GM19193 (cell line): ENCODE data around the gene TAOK3.

ENCODE experiments used
- POLR2A ChIP-seq: IDR thresholded peaks from 4 replicates; pipeline ENCODE4 v1.6.1; 2011; ENCODE audit not compliant: insufficient read depth, insufficient read length; ENCODE audit errors: extremely low read depth

The TAOK3 gene

DNA sequence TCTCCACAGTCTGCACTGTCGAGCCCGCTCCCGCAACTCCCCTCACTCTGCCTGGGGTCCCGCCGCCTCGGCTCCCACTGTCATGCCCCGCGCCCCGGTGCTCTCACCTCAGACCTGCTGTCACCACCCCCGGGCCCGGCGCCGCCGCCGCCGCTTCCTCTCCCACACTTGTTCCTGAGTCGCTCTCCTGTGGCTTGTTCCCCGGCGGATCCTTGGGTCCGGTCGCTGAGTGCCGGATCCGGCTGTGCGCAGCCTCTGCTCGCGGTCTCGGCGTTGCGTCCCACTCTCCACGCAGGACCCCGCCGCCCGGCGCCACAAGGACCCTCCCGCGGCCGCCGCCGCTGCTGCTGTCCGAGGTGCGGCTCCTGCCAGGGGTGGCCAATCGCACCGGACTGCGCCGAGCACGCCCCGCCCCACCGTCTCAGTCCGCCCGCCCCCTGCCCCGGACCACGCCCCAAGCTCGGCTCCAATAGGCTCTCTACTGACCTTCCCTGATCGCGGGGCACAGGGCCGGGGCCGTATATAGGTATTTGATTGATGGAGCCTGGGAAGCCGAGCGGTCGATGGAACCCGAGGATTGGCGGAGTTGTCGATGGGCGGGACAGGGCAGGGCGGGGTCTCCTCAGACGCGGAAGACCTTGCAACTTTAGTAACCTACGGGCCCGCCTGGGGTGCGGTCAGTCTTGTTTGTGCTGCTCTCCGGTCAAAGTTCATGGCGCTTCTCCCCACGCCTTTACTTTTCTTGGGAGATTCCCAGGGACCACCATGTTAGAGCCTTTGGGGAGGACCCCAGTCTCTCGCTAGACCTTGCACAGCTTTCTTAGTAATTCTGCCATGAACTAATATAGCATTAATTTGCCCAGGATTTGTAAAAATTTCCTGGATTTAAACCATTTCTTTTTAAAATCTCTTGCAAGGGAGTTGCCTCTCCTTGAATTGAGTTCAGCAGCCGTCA lies at the start of gene TAOK3:
TAOK3 (minus strand) TSS at position 367 of the 955 bp plus-strand sequence. CDS start 117,340 bp downstream, outside the sequence.
- peak; percentile 99 for TF ChIP-seq POLR2A

DNA sequence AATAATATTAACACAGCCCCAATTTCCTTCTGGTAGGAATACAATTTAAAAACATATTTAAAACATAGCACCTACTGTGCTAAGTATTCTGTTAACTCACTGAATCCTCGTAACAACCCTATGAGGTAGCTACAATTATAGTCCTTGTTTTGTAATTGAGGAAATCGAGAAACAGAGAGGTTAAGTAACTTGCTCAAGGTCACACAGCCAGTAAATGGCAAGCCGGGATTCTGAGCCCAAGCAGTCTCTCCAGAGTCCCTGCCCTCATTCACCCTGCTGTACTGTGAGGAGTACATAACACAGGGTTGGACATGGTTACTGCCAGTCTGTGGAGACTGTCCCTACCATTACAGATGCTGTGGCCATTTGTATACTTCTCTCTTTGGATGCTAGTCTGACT lies 48.0 kb upstream of the TAOK3 start:
- TF ChIP-seq POLR2A = no peak

DNA sequence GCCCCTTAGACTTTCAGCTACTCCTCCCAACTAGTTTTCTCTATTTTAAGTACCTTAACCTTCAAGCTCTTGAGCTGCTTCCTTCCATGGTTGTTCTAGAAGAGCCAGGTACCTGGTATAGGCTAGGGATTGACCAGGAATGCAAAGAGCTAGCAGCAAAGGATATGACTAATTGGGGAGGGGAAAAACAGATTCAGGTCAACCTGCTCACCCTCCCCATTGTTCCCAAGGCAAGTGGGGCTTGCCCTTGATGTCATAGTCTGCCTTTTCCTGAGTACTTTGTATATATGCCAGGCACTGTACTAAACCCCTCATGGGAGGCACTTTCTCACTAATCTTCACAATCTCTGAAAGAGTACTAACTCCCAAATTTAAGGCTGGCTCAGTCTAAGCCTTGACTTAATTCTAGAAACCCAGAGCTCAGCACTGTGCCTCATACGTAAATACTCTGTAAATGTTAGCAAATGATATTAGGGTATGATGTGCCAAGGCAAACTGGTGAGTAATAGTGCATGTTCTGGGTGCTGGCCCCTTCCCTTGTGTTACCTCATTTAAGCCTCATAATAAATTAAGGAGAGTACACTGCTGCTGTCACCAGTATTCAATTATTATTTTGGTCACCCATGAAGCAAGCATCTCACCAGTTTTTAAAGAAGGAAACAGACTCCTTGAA lies 45.8 kb upstream of the TAOK3 start:
- no peak for TF ChIP-seq POLR2A

DNA sequence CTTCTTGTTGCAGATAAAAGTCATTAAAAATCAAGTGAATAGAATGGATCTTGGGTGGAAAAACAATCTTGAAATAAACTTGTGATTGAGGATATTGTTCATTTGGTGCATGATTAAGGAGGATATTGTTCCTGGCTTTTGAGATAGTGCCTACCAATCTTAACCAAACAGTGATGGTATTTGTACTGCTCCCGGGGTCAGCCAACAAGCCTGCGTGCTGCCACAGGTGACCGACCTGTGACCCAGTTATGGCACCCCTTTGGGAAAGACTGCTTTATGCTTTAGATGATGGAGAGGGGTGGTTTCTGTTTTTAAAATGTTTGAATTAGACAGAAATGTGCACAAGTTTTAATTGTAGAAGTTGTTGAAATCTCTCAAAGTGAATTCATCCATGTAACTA lies 45.2 kb upstream of the TAOK3 start:
- no peak for TF ChIP-seq POLR2A

DNA sequence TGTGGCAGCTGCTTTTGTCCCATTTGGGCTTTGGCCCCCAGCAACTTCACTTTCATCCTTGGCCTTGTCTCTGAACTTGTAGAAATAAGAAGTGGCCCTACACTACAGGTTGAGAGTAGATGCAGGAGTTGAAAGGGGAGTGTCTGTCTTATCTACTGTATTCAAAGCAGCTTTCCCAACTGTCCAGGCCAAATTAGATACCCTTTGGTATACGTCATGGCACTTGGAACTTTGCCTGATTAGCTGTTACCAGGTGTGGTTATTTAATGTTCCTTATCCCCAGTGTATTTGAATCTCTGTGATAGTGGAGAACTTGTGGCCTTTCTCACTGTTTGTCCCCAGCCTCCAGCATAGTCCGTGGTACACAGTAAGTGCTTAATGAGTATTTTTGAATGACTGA lies 37.1 kb upstream of the TAOK3 start:
- TF ChIP-seq POLR2A = no peak

DNA sequence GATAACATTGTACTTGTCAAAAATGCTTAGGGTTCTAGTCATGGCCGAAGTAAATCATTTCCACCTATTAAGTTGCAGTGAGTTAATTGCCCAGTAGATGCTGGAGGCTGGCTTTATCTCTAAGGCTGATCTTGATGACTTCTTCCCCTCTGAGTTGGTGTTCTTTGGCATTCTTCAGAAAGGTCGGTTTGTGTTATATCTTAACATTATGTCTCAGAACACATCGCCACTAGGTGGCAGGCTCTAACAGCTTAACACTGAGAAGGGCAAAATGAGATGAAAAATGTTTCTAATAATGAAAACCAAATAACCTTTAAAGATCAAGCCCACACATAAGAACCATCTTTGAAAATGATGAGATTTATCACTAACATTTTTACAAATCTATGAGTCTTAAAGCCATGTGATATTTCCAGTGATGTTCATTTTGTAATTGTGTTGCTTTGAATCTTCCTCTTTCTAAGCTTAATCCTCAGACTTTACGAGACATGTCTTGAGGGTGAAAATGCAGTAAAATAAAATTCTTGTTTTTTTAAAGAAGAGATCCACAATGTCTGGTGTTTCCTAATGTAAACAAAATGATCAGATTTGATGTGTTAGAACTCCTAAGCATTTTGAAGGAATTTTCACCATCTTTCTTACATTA lies 32.3 kb upstream of the TAOK3 start:
- no peak for TF ChIP-seq POLR2A

DNA sequence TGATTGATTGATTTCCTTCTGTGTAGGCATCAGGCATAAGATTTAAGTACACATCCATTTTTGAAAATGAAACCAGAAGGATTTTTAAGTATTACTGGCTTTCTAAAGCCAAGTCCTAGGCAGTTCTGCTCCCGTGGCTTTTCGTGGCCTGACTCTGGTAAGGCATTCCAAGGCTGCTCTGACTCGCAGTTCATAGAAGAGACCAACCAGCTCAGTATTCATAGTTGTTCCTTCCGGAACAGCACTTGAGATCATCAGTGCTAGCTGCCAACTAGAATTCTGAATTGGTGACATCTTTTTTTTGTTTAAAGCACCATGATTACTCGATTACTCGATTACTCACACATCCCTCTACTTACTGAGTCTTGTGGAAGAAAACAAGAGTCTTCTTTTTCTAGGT lies 29.5 kb upstream of the TAOK3 start:
- no peak for TF ChIP-seq POLR2A

DNA sequence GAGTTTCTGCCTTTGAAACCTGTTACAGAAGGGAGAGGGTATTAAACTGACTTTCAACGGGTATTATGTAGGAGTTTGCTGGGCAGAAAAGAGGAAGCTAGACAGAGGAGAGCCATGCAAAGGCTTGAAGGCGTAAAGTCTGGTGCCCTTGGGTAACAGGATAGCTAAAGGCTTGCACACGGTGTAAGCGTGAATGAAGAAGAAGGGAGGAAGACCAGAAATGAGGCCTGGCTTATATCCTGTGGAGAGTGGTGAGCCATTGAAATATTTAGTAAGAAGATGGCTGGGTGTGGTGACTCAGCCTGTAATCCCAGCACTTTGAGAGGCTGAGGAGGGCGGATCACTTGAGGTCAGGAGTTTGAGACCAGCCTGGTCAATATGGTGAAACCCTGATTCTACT lies 26.2 kb upstream of the TAOK3 start:
- no peak for TF ChIP-seq POLR2A

DNA sequence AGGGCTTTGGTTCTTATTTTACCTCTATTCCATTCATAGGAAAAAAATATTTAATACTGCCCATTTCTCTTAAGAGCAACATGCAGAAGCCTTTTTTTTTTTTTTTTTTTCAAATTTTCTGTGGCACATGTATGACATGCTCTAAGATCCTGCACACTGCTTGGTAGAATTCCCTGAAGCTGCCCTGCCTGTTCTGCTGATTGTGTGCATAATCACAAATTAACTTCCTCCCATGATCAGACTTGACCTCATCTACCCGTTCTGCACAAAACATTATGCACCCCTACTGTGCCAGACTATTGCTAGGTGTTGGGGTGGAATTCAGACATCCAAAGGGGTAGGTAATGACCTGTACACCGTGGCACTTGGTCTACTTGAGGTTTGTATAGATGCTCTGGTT lies 25.8 kb upstream of the TAOK3 start:
- TF ChIP-seq POLR2A = no peak

DNA sequence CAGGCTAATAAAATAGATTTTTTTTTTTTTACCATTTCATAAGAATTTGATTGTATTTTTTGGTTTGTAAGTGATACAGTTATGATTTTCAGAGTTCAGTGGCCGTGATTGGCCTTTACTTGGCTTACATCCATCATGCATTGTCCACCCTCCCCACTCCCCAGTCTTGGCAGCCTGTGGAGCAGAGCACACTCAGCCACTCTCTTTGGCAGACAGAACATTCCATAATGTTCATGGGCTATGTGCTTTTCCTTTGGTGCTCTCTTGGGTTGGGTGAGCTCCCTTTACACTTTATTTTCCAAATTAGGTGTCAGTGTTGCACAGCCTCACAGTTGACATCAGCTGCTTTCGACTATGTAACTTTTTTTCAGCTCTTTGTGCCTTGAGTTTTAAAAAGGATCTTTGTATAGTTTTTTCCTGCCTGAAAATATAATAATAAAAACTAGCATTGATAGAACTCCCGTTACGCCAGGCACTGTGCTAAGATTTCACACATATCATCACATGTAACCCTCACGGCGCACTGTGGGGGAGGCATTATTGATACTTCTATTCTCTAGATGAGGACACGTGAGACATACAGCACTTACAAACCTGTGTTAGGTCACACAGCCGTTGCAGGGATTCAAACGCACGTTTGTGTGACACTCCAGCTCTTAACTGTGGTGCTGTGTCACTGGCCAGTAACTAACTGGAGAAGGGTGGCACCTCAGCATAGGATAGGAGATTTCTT lies 25.2 kb upstream of the TAOK3 start:
- TF ChIP-seq POLR2A = no peak

DNA sequence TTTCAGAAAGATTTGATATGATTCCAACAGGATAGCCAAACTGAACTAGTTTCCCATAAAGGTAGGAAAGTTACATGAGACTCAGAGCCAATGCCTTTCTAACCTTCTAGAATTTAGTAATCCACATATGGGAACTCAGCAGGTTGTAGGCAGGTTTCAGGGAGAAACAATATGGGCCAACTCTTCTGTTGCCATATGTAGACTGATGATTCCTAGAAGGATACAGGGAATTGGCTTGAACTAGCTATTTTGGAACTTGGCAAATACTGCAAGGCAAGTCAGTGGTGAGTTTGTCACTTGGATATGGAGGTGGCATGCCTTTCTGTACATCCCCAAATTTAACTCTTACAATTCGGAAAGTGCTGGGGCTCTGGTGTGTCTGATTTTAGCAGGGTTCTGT lies 19.1 kb upstream of the TAOK3 start:
- no peak for TF ChIP-seq POLR2A

DNA sequence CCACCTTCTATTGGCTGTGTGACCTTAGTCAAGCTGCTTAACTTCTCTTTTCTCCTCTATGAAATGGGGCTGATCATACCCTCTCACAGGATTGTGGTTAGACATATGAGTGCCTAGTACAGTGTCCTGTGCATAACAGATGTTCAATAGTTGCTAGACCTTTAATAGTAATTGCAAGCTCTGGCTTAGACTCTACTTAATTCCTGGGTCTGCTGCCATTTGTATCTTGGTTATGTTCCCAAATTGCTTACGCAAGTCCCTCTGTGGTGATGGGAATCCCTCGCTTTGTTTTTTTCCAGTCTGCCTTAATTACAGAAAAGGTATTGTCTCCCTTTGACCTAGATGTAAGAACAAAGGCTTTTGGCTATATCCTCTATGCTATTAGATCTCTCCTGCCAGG lies 18.7 kb upstream of the TAOK3 start:
- TF ChIP-seq POLR2A = no peak

DNA sequence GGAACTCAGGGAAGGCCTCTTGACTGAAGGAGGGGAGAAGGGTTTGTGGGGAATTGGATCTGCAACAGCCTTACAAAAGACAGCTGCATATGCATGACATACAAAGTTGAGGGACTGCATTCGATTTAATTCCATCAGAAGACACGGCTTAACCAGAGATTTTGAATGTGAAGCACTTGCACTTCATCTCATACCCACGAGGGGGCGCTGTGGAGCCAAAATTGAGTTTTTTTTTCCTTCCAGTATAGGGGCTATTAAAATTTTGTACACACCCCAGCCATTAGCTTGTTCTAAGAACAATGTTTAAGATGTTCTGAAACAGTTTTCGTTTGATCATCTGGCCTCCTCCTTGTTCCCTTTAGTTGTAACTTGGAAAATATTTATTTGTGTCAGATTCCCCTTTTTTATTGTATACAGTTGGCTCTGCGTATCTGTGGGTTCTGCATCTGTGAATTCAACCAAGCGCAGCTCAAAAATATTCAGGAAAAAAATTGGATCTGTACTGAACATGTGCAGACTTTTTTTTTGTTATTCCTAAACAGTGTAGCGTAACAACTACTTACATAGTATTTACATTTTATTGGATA lies 5.3 kb upstream of the TAOK3 start:
- no peak for TF ChIP-seq POLR2A
